Measurements from ENCODE around the gene GP1BB.

GP1BB gene

GRCh38 chr22:19769393-19769715 is 46.0 kb downstream of the GP1BB start:
- Histone ChIP-seq H3K4me3 (no peak overlapping the region), H3K27ac (no peak overlapping the region)
- no peak for TF ChIP-seq CTCF (IDR thresholded peaks at IDR 0.05)
- no peak for DNase-seq (ENCODE audit: low spot score)

GRCh38 chr22:19770349-19771220 is 47.2 kb downstream of the GP1BB start:
- no peak for TF ChIP-seq CTCF (IDR thresholded peaks at IDR 0.05)
- Histone ChIP-seq H3K27ac (no peak overlapping the region), H3K4me3 (no peak overlapping the region)
- DNase-seq (ENCODE audit: low spot score): no peak

GRCh38 chr22:19772422-19772672 is 49.0 kb downstream of the GP1BB start:
- no peak for DNase-seq (ENCODE audit: low spot score)

GRCh38 chr22:19772673-19773469 is 49.5 kb downstream of the GP1BB start:
- no peak overlapping the region for H3K4me3 ChIP-seq
- H3K27ac ChIP-seq: no peak overlapping the region
- DNase-seq (ENCODE audit: low spot score): no peak
- no peak for TF ChIP-seq CTCF (IDR thresholded peaks at IDR 0.05)

More at GRCh38 chr22:19772422-19772672, 49.0 kb downstream of the GP1BB start:
- H3K4me3 ChIP-seq: no peak overlapping the region
- no peak for TF ChIP-seq CTCF (IDR thresholded peaks at IDR 0.05)
- no peak overlapping the region for H3K27ac ChIP-seq

- no peak for DNase-seq (ENCODE audit: low spot score)
- TF ChIP-seq CTCF (IDR thresholded peaks at IDR 0.05): no peak
- Histone ChIP-seq H3K27ac (no peak overlapping the region), H3K4me3 (no peak overlapping the region)
Observed at GRCh38 chr22:19773470-19774040, 50.2 kb downstream of the GP1BB start.
